Hematopoietic multipotent progenitor cell treated with erythropoietin and hydrocortisone succinate and interleukin-3 and kit ligand, for 4 days (in vitro differentiated cells): ENCODE data around the gene MGME1.
A peak's percentile ranks its signal among the peaks of the same experiment; 100 is the strongest.

ENCODE experiments used
- DNase-seq: peaks from one replicate; pipeline ENCODE4 v3.0.0-alpha.2; 2015

MGME1 gene

DNA sequence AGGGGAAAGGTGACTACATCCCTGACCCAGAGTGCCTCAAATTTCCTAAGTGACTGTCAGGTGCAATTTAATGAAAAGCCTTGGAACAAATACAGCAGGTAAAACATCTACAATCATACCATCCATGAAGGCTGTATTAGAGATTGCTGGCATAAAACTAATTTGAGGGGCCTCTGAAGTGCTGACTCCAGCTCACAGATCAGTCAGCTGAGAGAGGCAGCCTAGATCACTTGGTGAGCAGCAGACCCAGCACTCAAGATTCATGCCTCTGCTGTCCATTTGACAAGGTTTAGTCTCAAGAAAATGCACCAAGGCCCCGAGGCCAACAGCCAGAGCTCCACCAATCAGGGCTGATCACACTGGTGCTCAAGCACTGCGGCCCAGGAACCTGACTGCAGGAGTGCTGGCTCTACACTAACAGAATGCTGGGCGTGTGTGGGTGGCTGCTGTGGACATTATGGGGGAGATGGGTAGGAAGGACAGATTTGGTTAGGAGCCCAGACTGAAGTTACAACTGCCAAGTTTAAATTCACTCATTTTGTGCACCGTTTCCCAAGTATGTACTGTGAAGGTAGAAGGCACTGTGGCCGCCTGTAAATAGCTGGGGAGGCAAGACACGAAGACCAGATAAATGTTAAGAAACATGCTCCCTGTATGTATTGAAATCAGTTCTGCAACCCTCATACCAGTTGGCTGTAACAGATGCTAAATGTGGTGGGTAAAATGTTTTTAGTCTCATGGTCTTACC lies 28.4 kb upstream of the MGME1 start:
- DNase-seq, result peak; percentile 52

DNA sequence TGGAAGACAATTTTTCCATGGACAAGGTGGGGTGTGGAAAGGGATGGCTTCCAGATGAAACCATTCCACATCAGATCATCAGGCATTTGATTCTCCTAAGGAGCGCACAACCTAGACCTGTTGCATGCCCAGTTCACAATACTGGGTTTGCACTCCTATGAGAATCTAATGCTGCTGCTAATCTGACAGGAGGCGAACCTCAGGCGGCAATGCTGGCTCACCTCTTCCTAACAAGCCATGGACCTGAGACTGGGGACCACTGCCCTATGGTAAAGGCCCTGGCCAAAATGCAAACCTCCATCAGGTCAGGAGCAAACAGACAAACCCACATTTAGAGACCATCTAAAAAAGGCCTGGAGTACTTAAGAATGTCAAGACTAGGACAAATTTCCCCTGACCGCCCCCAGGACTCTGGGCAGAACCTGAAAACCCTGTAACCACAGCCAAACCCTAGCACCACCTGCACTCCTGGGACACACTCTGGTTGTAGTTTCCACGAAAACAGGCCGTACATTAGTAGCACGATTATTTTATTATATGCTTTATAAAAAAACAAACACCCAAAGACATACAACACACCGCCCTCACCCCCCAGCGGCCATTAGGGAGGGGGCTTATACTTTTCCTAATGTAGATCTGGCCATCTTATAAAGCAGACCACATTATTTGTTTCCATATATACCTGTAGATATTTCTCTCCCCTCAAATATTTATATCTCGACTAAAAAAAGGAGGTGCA lies 27.6 kb upstream of the MGME1 start:
- no peak for DNase-seq

DNA sequence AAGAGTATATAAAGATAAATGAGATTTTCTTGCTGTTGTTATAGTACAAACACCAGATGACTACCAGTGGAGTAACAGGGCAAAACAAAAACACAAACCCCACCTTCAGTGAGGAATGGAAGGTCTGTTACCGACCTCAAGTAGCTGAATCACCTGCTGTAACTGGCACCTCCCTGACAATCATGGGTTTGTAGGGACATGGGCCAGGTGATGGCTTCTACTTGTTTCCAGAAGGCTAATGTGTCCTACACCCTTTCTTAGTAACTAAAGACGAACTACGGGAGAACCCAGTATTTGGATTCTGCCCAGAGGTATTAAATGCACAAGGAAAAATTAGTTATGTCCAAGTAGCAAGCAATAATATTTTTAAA lies 27.0 kb upstream of the MGME1 start:
- DNase-seq, result no peak

- no peak for DNase-seq
Measured at GRCh38 chr20:17943343-17943742, 25.5 kb upstream of the MGME1 start.

- no peak for DNase-seq
Measured at GRCh38 chr20:17944854-17945474, 23.9 kb upstream of the MGME1 start.

DNA sequence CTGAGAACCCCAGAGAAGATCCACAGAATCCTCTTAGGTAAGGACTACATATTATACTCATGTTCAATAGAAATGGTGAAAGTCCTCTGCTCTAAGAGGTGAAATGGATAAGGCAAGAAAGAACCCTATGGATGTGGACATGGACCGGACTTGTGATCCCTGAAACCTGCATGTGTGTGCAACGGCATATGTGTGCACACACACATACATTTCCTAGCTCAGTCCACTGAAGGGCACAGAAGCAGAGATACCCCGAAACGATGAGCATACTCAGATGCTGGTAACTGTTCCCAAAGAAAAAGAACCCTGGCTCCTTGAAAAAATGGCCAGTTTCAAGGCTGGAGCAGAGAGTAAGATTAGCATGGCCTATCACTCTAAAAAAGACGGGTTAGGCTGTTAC lies 22.8 kb upstream of the MGME1 start:
- no peak for DNase-seq

DNA sequence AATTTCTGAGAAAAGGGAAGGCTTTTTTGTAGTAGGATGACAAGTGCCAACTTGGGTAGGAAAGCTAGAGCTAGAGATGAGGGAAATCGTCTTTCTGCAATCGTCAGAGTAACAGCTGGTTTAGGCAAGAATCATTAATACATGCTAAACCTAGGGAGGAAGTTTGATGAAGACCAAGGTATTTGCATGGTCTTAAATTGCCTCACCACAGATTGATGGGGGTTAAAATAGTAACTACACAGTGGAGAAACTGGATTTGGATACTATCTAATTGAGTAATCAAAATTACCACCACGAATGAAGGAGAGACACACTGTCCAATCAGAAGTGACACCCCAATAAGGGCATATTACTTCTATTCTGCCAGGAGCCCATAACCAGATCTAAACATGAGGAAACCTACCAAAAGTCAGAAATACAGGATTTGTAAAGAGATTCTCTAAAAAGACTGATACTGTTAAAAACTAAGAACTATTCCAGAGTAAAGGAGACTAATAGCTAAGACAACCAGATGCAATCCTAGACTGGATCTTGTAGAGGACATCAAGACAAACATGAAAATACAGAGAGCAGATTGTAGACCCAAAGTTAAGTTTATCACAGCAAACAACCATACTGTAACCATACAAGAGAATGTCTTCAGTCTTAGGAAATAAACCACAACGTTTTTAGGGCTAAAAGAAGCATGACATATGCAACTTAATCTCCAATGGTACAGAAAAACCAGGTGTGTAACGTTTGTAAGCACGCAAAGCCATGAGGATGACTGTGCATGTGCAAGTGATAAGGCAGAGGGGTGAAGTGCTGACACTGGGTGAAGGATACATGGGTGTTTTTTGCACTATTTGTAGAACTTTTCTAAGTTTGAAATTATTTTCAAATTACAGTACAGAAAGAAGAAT lies 22.0 kb upstream of the MGME1 start:
- DNase-seq, result no peak

- DNase-seq, result no peak
Measured at GRCh38 chr20:17947474-17947815, 21.4 kb upstream of the MGME1 start.

DNA sequence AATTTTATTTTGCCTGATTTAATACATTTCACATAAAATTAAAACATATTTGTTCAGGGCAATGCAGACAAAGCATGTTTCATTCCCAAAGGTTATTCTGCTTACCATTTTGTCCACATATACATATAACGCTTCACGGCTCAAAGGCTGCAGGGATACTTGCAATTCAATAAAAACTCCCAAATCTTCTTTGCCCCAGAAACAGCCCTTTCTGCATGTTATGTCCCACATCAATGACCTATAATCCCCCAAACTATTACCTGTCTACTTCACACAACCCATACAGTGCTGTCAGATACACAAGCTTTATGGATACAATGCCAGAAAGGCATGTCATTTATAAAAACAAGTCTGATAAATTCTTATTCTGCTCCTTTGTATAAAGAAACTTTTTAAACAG lies 20.4 kb upstream of the MGME1 start:
- DNase-seq, result no peak

- no peak for DNase-seq
Measured at GRCh38 chr20:17949899-17950298, 18.9 kb upstream of the MGME1 start.

GRCh38 chr20:17950670-17951069 lies 18.1 kb upstream of the MGME1 start:
- no peak for DNase-seq

DNA sequence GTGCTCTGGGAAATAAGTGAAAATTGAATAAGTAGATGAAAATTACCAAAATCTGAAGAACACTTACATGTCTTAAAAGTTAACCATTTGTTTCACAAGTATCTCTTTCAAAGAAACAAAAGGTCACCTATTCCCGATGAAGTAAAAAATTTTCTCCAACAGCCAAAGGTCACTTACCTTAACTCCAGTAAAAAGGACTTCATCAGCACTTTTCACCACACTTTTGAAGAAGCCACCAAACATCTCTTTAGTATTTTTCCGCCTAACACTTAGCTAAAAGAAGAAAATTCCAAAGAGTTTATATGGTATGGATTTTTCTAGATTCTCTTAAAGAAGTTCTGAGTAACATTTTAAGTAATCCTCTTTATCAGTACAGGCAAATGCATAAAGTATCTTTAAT lies 17.5 kb upstream of the MGME1 start:
- no peak for DNase-seq

- no peak for DNase-seq
Measured at GRCh38 chr20:17952692-17953684, 15.8 kb upstream of the MGME1 start.

DNA sequence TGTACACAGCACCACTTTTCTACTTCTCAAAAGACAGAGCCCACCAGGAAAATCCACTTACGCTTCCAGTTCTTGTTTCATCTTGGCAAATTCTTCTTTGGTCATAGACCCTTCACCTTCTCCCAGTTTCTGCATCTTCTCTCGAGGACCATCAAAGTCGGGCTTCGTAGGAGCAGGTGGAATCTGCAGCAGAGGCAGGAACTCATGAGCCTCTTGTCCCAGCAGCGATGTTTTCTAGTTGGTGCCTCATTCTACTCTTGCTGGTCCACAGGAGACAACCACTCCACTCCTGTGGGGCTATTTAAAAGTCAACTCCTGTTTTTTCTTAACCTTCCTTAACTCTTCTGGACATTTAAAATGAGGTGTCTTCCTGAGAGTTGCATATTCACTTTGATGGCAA lies 14.9 kb upstream of the MGME1 start:
- DNase-seq, result no peak

DNA sequence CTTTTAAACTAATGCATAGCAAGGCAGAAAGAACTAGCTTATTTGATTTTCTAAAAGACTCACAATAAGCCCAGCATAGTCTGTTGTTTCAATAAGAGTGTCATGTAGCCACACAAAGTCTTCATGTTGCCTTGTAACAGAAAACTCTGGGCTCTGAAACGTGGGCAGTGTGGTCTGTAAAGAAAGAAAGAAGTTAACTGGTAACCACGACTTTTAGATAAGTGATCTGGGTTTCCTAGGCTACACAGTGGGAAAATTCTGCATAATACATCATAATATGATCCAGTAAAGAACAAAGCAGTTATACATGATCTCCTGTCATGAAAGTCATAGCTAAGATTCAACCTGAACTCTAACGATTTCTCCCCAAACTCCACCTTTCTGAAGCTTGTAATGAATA lies 13.5 kb upstream of the MGME1 start:
- DNase-seq, result peak; percentile 71

DNA sequence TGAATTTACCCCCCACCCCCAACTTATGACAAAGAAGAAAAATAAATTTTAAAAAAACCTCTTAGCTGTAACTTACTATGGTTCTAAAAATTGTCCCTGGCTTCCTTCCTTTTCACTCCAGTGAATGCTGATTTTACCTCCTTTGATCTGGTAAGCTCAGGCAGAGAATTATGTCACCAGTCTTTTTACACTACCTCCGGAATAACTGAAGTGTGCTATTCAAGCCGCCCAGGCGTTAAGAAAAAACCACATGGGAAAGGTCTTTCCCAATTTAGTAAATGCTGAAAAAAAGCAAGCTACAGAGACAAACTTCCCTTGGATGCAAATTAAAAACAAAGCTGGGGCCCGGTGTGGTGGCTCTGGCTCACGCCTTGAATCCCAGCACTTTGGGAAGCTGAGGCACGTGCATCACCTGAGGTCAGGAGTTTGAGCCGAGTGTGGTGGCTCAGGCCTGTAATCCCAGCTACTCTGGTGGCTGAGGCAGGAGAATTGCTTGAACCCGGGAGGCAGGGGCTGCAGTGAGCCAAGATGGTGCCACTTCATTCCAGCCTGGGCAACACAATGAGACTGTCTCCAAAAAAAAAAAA lies 12.6 kb upstream of the MGME1 start:
- DNase-seq, result no peak

GRCh38 chr20:17957505-17958363 lies 11.1 kb upstream of the MGME1 start:
- no peak for DNase-seq

DNA sequence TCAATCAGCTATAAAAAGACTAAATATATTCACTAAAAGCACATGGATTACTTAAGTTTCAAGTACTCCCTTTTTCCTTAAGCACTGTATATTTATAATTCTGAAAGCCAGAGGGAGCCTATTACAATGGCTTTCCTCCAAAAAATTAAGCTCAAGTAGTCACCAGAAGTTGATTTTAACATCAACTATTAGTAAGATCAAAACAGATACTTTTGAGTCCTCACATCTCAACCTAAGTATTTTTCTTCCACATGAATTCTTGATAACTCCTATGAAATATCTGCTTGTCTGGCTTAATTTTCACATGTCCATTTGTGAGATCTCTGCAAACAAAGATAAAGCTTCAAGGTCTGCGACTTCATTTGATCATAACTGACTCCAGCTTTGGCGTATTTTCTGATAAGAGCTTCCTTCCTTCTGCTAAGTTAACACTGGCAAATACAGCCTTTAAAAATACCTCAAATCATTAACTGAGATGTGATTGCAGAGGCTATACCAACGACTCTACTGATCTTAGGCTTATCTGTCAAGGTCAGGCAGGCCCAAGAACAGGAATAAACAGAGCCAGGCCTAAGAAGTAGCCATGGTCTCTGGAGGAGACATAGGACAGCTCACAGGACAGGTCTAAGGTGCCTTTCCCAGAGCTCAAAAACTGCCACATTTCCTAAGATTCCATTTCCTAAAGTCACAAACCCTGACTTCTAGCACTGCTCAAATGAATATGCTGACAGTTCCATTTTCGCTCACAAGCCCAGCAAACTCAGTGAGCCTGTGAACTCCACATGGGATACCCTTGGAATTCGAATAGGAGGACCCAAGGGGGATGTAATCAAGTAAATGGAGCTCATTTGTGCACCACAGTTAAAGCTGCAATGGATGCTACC lies 10.2 kb upstream of the MGME1 start:
- DNase-seq, result peak; percentile 93

- DNase-seq, result no peak
Measured at GRCh38 chr20:17959257-17959627, 9.6 kb upstream of the MGME1 start.
